B cell (primary cell): ENCODE data around the gene APOC1.

ENCODE experiments used
- EZH2 ChIP-seq: IDR thresholded peaks from 2 replicates; pipeline ENCODE4 v1.6.1; 2012; ENCODE audit warnings: borderline replicate concordance, low read depth, mild to moderate bottlenecking, moderate library complexity, low read length; ENCODE audit not compliant: insufficient read depth, poor library complexity, severe bottlenecking
- TF ChIP-seq, protein P1 (sequence below): fragments of 200-600 bp; IDR thresholded peaks from one replicate; pipeline ENCODE4 v1.8.0; 2022; ENCODE audit warnings: antibody characterized with exemption, mild to moderate bottlenecking

DNA sequence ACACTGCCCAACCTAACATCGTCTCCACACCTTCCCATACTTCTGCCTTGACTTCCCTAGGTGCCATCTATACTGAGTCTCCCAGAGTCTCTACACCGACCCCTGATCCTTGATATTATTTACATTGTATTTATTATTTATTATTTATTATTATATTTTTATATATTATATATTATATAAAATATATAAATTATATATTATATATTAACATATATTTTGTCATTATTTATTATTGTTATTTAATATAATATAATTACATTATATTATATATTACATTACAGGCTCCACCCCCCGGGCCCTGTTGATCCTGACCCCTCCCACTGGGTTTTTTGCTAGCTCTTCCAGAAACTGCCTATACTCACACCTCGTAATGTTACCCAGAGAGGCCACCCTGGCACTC lies 41.7 kb upstream of the APOC1 start:
- TF ChIP-seq, protein P1, sequence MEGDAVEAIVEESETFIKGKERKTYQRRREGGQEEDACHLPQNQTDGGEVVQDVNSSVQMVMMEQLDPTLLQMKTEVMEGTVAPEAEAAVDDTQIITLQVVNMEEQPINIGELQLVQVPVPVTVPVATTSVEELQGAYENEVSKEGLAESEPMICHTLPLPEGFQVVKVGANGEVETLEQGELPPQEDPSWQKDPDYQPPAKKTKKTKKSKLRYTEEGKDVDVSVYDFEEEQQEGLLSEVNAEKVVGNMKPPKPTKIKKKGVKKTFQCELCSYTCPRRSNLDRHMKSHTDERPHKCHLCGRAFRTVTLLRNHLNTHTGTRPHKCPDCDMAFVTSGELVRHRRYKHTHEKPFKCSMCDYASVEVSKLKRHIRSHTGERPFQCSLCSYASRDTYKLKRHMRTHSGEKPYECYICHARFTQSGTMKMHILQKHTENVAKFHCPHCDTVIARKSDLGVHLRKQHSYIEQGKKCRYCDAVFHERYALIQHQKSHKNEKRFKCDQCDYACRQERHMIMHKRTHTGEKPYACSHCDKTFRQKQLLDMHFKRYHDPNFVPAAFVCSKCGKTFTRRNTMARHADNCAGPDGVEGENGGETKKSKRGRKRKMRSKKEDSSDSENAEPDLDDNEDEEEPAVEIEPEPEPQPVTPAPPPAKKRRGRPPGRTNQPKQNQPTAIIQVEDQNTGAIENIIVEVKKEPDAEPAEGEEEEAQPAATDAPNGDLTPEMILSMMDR, result no peak
- TF ChIP-seq EZH2, result no peak
